Measurements from ENCODE around the gene WDR86.

WDR86 gene

DNA sequence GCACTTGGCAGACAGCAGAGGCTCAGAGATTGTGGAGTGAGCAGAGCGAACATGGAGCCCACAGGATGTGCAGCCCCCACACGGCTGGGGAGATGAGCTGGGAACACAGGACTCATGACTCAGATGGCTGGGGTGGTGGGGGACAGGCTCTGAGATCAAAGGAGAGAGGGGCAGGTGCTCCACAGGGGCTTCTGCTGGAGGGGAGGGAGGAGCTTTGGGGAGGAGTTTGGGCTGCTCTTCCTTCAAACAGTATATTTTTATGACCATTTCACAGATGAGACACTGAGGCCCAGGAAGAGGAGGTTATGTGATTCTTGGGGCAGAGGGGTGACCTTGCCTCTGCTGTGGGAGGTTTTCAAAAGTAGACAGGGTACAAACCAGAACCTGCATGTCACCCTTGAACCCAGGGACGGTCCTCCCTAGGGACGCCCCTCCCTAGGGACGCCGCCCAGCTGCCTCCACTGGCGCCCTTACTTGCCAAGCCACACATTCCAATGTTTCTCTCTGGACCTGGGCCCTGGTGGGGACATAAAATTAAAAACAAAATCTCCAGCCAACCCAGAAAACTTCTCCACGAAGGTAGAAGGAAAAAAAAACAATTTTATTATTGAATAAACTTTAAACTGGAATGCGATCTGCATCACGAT is 31.1 kb upstream of the WDR86 start:
- no peak overlapping the region for H3K4me2 ChIP-seq (ENCODE audit: low read length)
- no peak overlapping the region for H3K27ac ChIP-seq (ENCODE audit: low read depth, low read length)
- no peak overlapping the region for H3K4me3 ChIP-seq (ENCODE audit: low read length)

DNA sequence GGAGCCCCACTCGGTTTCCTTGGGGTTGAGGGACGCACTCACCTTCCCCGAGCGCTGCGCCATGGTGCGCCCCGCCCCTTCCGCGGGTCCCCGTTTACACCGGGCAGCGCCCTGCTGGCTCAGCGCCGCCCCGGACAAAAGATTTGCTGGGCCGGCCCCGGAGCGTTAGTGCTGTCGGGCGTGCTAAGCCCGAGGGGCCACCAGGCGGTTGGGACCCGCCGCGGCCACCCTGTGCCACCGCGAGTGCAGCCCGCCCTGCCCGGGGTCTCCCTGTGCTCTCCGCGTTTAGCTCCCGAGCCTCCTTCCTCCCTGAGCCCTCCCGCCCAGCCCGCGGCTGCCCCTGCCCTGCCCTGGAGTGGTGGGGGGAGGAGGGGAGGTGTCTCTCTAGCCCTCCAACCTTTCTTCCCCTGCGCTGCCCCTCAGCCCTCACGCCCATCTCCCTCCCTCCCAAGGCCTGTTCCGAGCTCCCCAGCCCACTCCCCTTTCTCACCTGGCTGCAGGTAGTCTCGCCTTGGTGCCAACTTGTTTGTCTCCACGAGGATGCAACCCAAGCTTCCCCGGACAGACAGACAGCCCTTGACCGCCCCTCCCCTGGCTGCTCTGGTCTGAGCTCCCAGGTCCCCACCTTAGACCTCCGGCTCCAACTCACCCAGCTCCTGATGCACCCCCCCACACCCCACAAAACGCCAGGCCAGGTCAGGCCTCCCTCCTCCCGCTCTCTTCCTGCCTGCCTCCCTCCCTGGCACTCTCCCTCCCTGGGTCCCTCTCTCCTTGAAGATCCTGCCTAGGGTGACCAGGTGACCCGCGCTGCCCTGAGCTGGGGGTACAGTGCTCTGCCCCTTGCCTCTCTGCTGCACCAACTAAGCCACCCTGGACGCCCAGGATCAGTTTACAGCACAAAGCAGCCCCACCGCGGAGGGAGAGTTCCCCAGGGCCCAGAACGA is 30.3 kb upstream of the WDR86 start, which contains the start of gene CRYGN:
CRYGN (minus strand) TSS at position 287 of the 944 bp plus-strand sequence; CDS start at position 63, 224 bp downstream.
- Histone ChIP-seq H3K9me2 (replicated peaks; ENCODE audit: control insufficient read depth, low read length) (no peaks in the 10 kb centered on the region), H3K4me3 (ENCODE audit: low read length) (no peak within 1 kb of the TSS), H4K20me1 (ENCODE audit: control insufficient read depth, insufficient read depth, low read depth, low read length) (no peaks in the 10 kb centered on the region; the same call in 1 of the 2 replicates), H3K4me1 (ENCODE audit: control insufficient read depth, low read length) (peaks cover 4% of the 10 kb centered on the region), H3F3A (ENCODE audit: control insufficient read depth, insufficient read depth) (no peaks in the 10 kb centered on the region), H3K9me3 (ENCODE audit: control insufficient read depth, insufficient read depth, low read length) (no peaks in the 10 kb centered on the region), H3K36me3 (ENCODE audit: control insufficient read depth, low read length) (no peaks in the 10 kb centered on the region), H3K4me2 (ENCODE audit: low read length) (no peak within 1 kb of the TSS), H3K79me2 (ENCODE audit: control insufficient read depth, low read length) (no peaks in the 10 kb centered on the region), H3K27ac (ENCODE audit: low read depth, low read length) (no peak within 1 kb of the TSS), H3K27me3 (ENCODE audit: control insufficient read depth, low read length) (peaks cover 23% of the 10 kb centered on the region)
- no peak for TF ChIP-seq EZH2phosphoT487 (IDR thresholded peaks at IDR 0.05; ENCODE audit: borderline replicate concordance, low read length)
- TF ChIP-seq, protein P1, sequence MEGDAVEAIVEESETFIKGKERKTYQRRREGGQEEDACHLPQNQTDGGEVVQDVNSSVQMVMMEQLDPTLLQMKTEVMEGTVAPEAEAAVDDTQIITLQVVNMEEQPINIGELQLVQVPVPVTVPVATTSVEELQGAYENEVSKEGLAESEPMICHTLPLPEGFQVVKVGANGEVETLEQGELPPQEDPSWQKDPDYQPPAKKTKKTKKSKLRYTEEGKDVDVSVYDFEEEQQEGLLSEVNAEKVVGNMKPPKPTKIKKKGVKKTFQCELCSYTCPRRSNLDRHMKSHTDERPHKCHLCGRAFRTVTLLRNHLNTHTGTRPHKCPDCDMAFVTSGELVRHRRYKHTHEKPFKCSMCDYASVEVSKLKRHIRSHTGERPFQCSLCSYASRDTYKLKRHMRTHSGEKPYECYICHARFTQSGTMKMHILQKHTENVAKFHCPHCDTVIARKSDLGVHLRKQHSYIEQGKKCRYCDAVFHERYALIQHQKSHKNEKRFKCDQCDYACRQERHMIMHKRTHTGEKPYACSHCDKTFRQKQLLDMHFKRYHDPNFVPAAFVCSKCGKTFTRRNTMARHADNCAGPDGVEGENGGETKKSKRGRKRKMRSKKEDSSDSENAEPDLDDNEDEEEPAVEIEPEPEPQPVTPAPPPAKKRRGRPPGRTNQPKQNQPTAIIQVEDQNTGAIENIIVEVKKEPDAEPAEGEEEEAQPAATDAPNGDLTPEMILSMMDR (IDR thresholded peaks at IDR 0.05; ENCODE audit: low read depth, low read length, poor library complexity, severe bottlenecking), result no peak

More for the DNA sequence above, 31.1 kb upstream of the WDR86 start:
- peaks cover 4% of the 10 kb centered on the region for H3K4me1 ChIP-seq (ENCODE audit: control insufficient read depth, low read length)
- no peaks in the 10 kb centered on the region; the same call in 1 of the 2 replicates for H4K20me1 ChIP-seq (ENCODE audit: control insufficient read depth, insufficient read depth, low read depth, low read length)
- H3F3A ChIP-seq (ENCODE audit: control insufficient read depth, insufficient read depth), result no peaks in the 10 kb centered on the region
- no peaks in the 10 kb centered on the region for H3K36me3 ChIP-seq (ENCODE audit: control insufficient read depth, low read length)
- TF ChIP-seq, protein P1 (IDR thresholded peaks at IDR 0.05; ENCODE audit: low read depth, low read length, poor library complexity, severe bottlenecking), result no peak
- no peak for TF ChIP-seq EZH2phosphoT487 (IDR thresholded peaks at IDR 0.05; ENCODE audit: borderline replicate concordance, low read length)
- H3K9me3 ChIP-seq (ENCODE audit: control insufficient read depth, insufficient read depth, low read length), result no peaks in the 10 kb centered on the region
- H3K9me2 ChIP-seq (replicated peaks; ENCODE audit: control insufficient read depth, low read length), result no peaks in the 10 kb centered on the region
- no peaks in the 10 kb centered on the region for H3K79me2 ChIP-seq (ENCODE audit: control insufficient read depth, low read length)
- H3K27me3 ChIP-seq (ENCODE audit: control insufficient read depth, low read length), result peaks cover 23% of the 10 kb centered on the region

DNA sequence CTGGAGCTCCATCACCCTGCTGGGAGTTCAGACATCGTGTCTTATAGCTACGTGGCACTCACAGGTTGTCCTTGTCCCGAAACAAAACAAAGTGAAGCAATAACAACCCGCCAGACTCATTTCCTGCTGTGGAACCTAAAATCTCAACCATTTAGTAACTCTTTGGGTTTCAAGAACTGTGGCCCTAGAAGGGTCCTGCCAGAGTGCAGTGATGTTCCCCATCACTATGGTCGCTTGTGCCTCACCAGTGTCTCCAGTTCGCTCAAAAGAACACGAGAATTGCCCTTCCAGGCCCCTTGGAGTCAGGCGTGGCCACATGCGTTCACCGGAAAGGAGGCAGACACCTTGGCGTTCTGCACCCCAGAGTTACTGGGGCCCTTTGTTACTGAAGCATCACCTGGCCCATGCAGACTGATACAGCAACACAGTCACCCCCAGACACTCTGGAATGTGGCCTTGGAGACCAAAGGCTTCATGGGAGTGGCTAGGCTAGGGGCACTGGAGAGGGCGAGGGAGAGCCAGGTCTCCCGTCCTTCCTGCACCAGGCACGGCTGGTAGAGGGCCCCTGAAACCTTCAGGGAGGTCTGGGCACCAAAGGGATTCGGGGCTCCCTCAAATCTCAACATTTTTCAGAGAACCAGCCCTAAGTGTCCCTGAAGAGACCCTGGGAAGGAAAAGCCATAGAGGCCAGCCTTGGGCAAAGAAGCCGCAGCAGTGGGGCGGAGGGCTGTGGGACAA is 29.2 kb upstream of the WDR86 start:
- H3K4me2 ChIP-seq (ENCODE audit: low read length), result no peak overlapping the region
- no peak overlapping the region for H3K4me3 ChIP-seq (ENCODE audit: low read length)
- H3F3A ChIP-seq (ENCODE audit: control insufficient read depth, insufficient read depth), result no peaks in the 10 kb centered on the region
- H3K36me3 ChIP-seq (ENCODE audit: control insufficient read depth, low read length), result no peaks in the 10 kb centered on the region
- peaks cover 16% of the 10 kb centered on the region for H3K27me3 ChIP-seq (ENCODE audit: control insufficient read depth, low read length)
- H4K20me1 ChIP-seq (ENCODE audit: control insufficient read depth, insufficient read depth, low read depth, low read length), result no peaks in the 10 kb centered on the region; the same call in 1 of the 2 replicates
- H3K9me2 ChIP-seq (replicated peaks; ENCODE audit: control insufficient read depth, low read length), result no peaks in the 10 kb centered on the region
- no peaks in the 10 kb centered on the region for H3K4me1 ChIP-seq (ENCODE audit: control insufficient read depth, low read length)
- TF ChIP-seq EZH2phosphoT487 (IDR thresholded peaks at IDR 0.05; ENCODE audit: borderline replicate concordance, low read length), result no peak
- TF ChIP-seq, protein P1 (IDR thresholded peaks at IDR 0.05; ENCODE audit: low read depth, low read length, poor library complexity, severe bottlenecking), result no peak
- no peak overlapping the region for H3K27ac ChIP-seq (ENCODE audit: low read depth, low read length)
- no peaks in the 10 kb centered on the region for H3K9me3 ChIP-seq (ENCODE audit: control insufficient read depth, insufficient read depth, low read length)
- no peaks in the 10 kb centered on the region for H3K79me2 ChIP-seq (ENCODE audit: control insufficient read depth, low read length)

Data from DOHH2 (cell line).